Neural cell (in vitro differentiated cells): ENCODE results near the gene SLC12A4. TPM values are rescaled to one million over a fixed set of nuclear protein-coding genes. Genes with fewer than 3 reads are reported as not detected.

Experiments used
- H2AFZ ChIP-seq: fragments of 200-600, 300-800 bp; sonication (generic), shearing (Covaris generic); 2 replicates; pipeline ENCODE4 v1.6.0; 2014; ENCODE audit warnings: low read depth, mild to moderate bottlenecking, antibody characterized with exemption, low read length, moderate library complexity
- H3F3A ChIP-seq: fragments of 200-600 bp; shearing (Covaris generic); 2 replicates; pipeline ENCODE4 v1.6.1; 2016; ENCODE audit warnings: mild to moderate bottlenecking, moderate library complexity, mixed read lengths, antibody characterized with exemption, low read length; ENCODE audit not compliant: insufficient read depth, poor library complexity, severe bottlenecking
- H3K27ac ChIP-seq: fragments of 200-600, 300-800 bp; sonication (generic), shearing (Covaris generic); 2 replicates; pipeline ENCODE4 v1.5.1; 2014; ENCODE audit warnings: mild to moderate bottlenecking, low read length, moderate library complexity
- H3K27me3 ChIP-seq: fragments of 300-800, 200-600 bp; sonication (generic), shearing (Covaris generic); 2 replicates; pipeline ENCODE4 v1.6.0; 2014; ENCODE audit warnings: mild to moderate bottlenecking, low read depth, low read length, moderate library complexity; ENCODE audit not compliant: insufficient read depth
- H3K36me3 ChIP-seq: fragments of 300-800, 200-600 bp; sonication (generic), shearing (Covaris generic); 2 replicates; pipeline ENCODE4 v1.5.1; 2014; ENCODE audit warnings: mild to moderate bottlenecking, antibody characterized with exemption, low read length, moderate library complexity; ENCODE audit not compliant: insufficient read depth
- H3K4me2 ChIP-seq: fragments of 300-800, 200-600 bp; sonication (generic), shearing (Covaris generic); 2 replicates; pipeline ENCODE4 v1.6.0; 2014; ENCODE audit warnings: mild to moderate bottlenecking, low read length
- H3K4me3 ChIP-seq: fragments of 300-800, 200-600 bp; sonication (generic), shearing (Covaris generic); 2 replicates; pipeline ENCODE4 v1.5.1; 2014; ENCODE audit warnings: mild to moderate bottlenecking, low read length, moderate library complexity
- H3K79me2 ChIP-seq: fragments of 200-600 bp; shearing (Covaris generic); replicated peaks from 2 replicates; pipeline ENCODE4 v1.6.0; 2014; ENCODE audit warnings: mild to moderate bottlenecking, low read length, moderate library complexity; ENCODE audit not compliant: insufficient read depth
- H3K9ac ChIP-seq: fragments of 300-800, 200-600 bp; sonication (generic), shearing (Covaris generic); 2 replicates; pipeline ENCODE4 v1.6.1; 2016; ENCODE audit warnings: mild to moderate bottlenecking, low read length, mixed read lengths
- H3K9me2 ChIP-seq: fragments of 200-600 bp; shearing (Covaris generic); 2 replicates; pipeline ENCODE4 v1.6.1; 2016; ENCODE audit warnings: mild to moderate bottlenecking, low read length, mixed read lengths; ENCODE audit not compliant: insufficient read depth
- H3K9me3 ChIP-seq: fragments of 200-600, 300-800 bp; sonication (generic), shearing (Covaris generic); 2 replicates; pipeline ENCODE4 v1.6.1; 2016; ENCODE audit warnings: mild to moderate bottlenecking, mixed run types, low read length, moderate library complexity, mixed read lengths
- H4K20me1 ChIP-seq: fragments of 200-600 bp; shearing (Covaris generic); 2 replicates; pipeline ENCODE4 v1.6.1; 2016; ENCODE audit warnings: mild to moderate bottlenecking, mixed run types; ENCODE audit not compliant: insufficient read depth
- EP300 ChIP-seq: fragments of 450-650 bp; conservative IDR thresholded peaks from 2 replicates; pipeline ENCODE4 v1.6.1; 2014; ENCODE audit warnings: antibody characterized with exemption, mild to moderate bottlenecking, moderate library complexity; ENCODE audit not compliant: poor library complexity, severe bottlenecking
- EZH2 ChIP-seq: fragments of 200-600, 300-800 bp; shearing (Covaris generic), sonication (generic); IDR thresholded peaks from 2 replicates; pipeline ENCODE4 v1.6.1; 2014; ENCODE audit warnings: antibody characterized with exemption, low read length, borderline replicate concordance, mild to moderate bottlenecking; ENCODE audit not compliant: insufficient read depth, poor library complexity, severe bottlenecking
- MXI1 ChIP-seq: fragments of 450-650 bp; conservative IDR thresholded peaks from 2 replicates; pipeline ENCODE4 v1.6.1; 2014; ENCODE audit warnings: antibody characterized with exemption, mild to moderate bottlenecking; ENCODE audit not compliant: poor library complexity, severe bottlenecking
- POLR2AphosphoS5 ChIP-seq: IDR thresholded peaks from 2 replicates; pipeline ENCODE4 v1.6.1; 2012
- RAD21 ChIP-seq: fragments of 450-650 bp; conservative IDR thresholded peaks from 2 replicates; pipeline ENCODE4 v1.6.1; 2014; ENCODE audit warnings: antibody characterized with exemption, mild to moderate bottlenecking, moderate library complexity
- SMC3 ChIP-seq: fragments of 450-650 bp; conservative IDR thresholded peaks from 2 replicates; pipeline ENCODE4 v1.6.1; 2014; ENCODE audit warnings: antibody characterized with exemption, mild to moderate bottlenecking, moderate library complexity; ENCODE audit not compliant: poor library complexity
- TAF1 ChIP-seq: IDR thresholded peaks from 2 replicates; pipeline ENCODE4 v1.6.1; 2012; ENCODE audit warnings: low read depth
- polyA plus RNA-seq: library from polyadenylated mRNA; depleted of rRNA; stranded (reverse); fragments of >200 nt; gene quantifications from 2 replicates; pipeline ENCODE4 v1.2.3, GENCODE V29; 2014
- TF ChIP-seq, protein P1 (sequence below): IDR thresholded peaks from 2 replicates; pipeline ENCODE4 v1.6.1; 2012; ENCODE audit warnings: borderline replicate concordance
- TF ChIP-seq, protein P2 (sequence below): fragments of 450-650 bp; IDR thresholded peaks from 2 replicates; pipeline ENCODE4 v1.5.1; 2014; ENCODE audit warnings: antibody characterized with exemption, mild to moderate bottlenecking, moderate library complexity; ENCODE audit not compliant: poor library complexity, severe bottlenecking

Gene SLC12A4
- polyA plus RNA-seq, 1 donor from 2014 or later: 0.11 TPM

DNA sequence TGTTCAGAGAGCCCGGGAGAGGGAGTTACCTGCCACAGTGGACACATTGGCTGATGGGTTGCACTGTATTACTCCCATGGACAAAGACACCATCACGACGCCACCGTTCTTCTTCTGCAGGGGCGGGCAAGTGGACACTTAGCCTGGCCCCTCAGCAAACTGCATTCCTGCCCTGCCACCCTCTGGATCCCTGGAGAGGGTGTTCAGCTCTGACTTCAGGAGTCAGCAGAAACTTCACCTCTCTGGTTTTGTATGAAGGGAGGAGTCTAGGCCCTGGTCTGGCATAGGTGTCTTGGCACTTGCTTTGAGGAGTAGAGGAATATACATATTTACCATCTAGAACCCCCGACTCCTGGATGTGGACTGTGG lies 21.6 kb upstream of the SLC12A4 start:
- Histone ChIP-seq H3K36me3 (no peaks in the 10 kb centered on the region), H3K4me3 (no peak overlapping the region), H3K4me2 (no peak overlapping the region), H3K9ac (no peak overlapping the region), H4K20me1 (no peaks in the 10 kb centered on the region), H3F3A (no peaks in the 10 kb centered on the region), H3K9me2 (no peaks in the 10 kb centered on the region), H3K79me2 (no peaks in the 10 kb centered on the region), H3K27me3 (no peaks in the 10 kb centered on the region), H3K27ac (no peak overlapping the region), H3K9me3 (no peaks in the 10 kb centered on the region), H2AFZ (no peak overlapping the region)
- no peak for TF ChIP-seq MXI1
- TF ChIP-seq, protein P1, sequence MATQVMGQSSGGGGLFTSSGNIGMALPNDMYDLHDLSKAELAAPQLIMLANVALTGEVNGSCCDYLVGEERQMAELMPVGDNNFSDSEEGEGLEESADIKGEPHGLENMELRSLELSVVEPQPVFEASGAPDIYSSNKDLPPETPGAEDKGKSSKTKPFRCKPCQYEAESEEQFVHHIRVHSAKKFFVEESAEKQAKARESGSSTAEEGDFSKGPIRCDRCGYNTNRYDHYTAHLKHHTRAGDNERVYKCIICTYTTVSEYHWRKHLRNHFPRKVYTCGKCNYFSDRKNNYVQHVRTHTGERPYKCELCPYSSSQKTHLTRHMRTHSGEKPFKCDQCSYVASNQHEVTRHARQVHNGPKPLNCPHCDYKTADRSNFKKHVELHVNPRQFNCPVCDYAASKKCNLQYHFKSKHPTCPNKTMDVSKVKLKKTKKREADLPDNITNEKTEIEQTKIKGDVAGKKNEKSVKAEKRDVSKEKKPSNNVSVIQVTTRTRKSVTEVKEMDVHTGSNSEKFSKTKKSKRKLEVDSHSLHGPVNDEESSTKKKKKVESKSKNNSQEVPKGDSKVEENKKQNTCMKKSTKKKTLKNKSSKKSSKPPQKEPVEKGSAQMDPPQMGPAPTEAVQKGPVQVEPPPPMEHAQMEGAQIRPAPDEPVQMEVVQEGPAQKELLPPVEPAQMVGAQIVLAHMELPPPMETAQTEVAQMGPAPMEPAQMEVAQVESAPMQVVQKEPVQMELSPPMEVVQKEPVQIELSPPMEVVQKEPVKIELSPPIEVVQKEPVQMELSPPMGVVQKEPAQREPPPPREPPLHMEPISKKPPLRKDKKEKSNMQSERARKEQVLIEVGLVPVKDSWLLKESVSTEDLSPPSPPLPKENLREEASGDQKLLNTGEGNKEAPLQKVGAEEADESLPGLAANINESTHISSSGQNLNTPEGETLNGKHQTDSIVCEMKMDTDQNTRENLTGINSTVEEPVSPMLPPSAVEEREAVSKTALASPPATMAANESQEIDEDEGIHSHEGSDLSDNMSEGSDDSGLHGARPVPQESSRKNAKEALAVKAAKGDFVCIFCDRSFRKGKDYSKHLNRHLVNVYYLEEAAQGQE: no peak

DNA sequence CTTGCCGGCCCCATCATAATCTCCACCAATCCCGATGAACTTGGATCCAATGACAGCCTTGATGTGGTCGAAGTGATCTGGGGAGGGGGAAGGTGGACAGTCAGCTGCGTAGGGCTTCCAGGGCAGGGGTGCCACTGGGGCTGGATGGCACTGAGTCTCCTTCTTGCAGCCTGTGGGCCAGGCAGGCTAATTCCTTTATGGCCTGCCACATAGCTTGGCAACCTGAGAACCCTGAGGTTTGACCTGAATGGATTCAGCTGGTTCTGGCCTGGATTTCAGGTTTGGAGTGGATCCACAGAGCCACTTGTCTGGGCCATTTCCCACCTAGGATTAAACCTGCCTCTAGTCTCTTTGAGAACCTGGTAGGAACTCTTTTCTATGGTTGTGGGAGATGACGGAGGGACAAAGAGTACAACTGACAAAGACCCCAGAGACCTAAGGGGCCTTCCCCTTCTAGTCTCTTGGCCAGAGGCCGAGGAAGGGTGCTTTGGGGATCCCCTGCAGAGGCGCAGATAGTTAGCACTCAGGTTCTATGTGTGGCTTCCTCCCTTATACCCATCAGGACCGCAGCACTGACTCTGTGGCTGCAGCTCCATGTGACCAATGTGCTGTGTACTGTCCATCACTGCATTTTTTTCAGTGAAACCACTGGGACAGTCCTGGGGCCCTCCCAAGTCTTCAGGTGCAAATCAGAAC lies 21.0 kb upstream of the SLC12A4 start:
- Histone ChIP-seq H3F3A (no peaks in the 10 kb centered on the region), H3K9me3 (no peaks in the 10 kb centered on the region), H3K4me2 (no peak overlapping the region), H3K9me2 (no peaks in the 10 kb centered on the region), H3K27me3 (no peaks in the 10 kb centered on the region), H3K36me3 (no peaks in the 10 kb centered on the region), H2AFZ (no peak overlapping the region), H4K20me1 (no peaks in the 10 kb centered on the region), H3K9ac (no peak overlapping the region), H3K79me2 (no peaks in the 10 kb centered on the region), H3K27ac (no peak overlapping the region), H3K4me3 (no peak overlapping the region)
- TF ChIP-seq RAD21: no peak

DNA sequence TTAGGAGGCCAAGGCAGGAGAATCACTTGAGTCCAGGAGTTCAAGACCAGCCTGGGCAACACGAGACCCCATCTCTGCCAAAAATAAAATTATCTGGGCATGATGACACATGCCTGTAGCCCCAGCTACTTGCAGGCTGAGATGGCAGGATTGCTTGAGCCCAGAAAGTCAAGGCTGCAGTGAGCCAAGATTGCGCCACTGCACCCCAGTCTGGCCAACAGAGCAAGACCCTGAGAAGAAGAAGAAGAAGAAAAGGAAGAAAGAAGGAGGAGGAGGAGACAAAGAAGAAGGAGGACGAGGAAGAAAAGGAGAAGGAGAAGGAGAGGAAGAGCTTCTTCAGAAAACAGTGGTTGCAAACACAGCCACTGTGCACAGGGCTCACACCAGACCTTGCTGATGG lies 20.2 kb upstream of the SLC12A4 start:
- no peak overlapping the region for H3K4me3 ChIP-seq
- no peaks in the 10 kb centered on the region for H3K27me3 ChIP-seq
- H3K9me3 ChIP-seq: no peaks in the 10 kb centered on the region
- no peak overlapping the region for H3K27ac ChIP-seq
- no peak overlapping the region for H3K9ac ChIP-seq
- no peak overlapping the region for H3K4me2 ChIP-seq
- H4K20me1 ChIP-seq: no peaks in the 10 kb centered on the region
- TF ChIP-seq SMC3: no peak
- no peak for TF ChIP-seq EZH2
- TF ChIP-seq EP300: no peak
- TF ChIP-seq TAF1: no peak
- TF ChIP-seq, protein P2, sequence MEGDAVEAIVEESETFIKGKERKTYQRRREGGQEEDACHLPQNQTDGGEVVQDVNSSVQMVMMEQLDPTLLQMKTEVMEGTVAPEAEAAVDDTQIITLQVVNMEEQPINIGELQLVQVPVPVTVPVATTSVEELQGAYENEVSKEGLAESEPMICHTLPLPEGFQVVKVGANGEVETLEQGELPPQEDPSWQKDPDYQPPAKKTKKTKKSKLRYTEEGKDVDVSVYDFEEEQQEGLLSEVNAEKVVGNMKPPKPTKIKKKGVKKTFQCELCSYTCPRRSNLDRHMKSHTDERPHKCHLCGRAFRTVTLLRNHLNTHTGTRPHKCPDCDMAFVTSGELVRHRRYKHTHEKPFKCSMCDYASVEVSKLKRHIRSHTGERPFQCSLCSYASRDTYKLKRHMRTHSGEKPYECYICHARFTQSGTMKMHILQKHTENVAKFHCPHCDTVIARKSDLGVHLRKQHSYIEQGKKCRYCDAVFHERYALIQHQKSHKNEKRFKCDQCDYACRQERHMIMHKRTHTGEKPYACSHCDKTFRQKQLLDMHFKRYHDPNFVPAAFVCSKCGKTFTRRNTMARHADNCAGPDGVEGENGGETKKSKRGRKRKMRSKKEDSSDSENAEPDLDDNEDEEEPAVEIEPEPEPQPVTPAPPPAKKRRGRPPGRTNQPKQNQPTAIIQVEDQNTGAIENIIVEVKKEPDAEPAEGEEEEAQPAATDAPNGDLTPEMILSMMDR: no peak
- TF ChIP-seq, protein P1: no peak
- no peak for TF ChIP-seq RAD21
- TF ChIP-seq POLR2AphosphoS5: no peak
- no peak for TF ChIP-seq MXI1
- H3K36me3 ChIP-seq: no peaks in the 10 kb centered on the region
- no peaks in the 10 kb centered on the region for H3F3A ChIP-seq
- H3K79me2 ChIP-seq: no peaks in the 10 kb centered on the region
- H2AFZ ChIP-seq: no peak overlapping the region
- H3K9me2 ChIP-seq: no peaks in the 10 kb centered on the region
